ENCODE measurements around the gene TEKT1.

GRCh38 chr17:6812295-6812694 is 19.2 kb downstream of the TEKT1 start:
- TF ChIP-seq CTCF (IDR thresholded peaks at IDR 0.05) (no peak), POLR2A (IDR thresholded peaks at IDR 0.05; ENCODE audit: low read length) (no peak), MYC (IDR thresholded peaks at IDR 0.05; ENCODE audit: borderline replicate concordance, low read length) (no peak)

All from A549 (cell line).